GM12892 (cell line): ENCODE results near the gene RFC4.
"Not testable (repeated sequence)": the region's sequence is repeated elsewhere in the genome, so short reads cannot be mapped to it uniquely, and the experiment has no call there.

Source experiments
- POLR2A ChIP-seq: IDR thresholded peaks from 2 replicates; pipeline ENCODE4 v1.6.1; 2011; ENCODE audit warnings: low read depth, low read length, control low read depth
- POLR2AphosphoS5 ChIP-seq: IDR thresholded peaks from 2 replicates; pipeline ENCODE4 v1.6.1; 2011; ENCODE audit warnings: low read depth, low read length, control low read depth

DNA sequence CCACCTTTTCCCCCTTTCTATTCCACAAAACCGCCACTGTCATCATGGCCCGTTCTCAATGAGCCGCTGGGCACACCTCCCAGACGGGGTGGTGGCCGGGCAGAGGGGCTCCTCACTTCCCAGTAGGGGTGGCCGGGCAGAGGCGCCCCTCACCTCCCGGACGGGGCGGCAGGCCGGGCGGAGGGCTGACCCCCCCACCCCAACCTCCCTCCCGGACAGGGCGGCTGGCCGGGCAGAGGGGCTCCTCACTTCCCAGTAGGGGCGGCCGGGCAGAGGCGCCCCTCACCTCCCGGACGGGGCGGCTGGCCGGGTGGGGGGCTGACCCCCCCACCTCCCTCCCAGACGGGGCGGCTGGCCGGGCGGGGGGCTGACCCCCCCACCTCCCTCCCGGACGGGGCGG lies 5.0 kb upstream of the RFC4 start:
- TF ChIP-seq POLR2AphosphoS5, POLR2A: not testable (repeated sequence)
